GM19239 (cell line): ENCODE results near the gene AHI1.
"Not testable (repeated sequence)": the region's sequence is repeated elsewhere in the genome, so short reads cannot be mapped to it uniquely, and the experiment has no call there.

Source experiments
- DNase-seq: peaks from one replicate; pipeline ENCODE4 v3.0.0; 2011; ENCODE audit warnings: low spot score; ENCODE audit not compliant: insufficient read length
- FAIRE-seq: peaks from 2 replicates; lab custom pipeline; 2011; peaks lifted over from hg19 to GRCh38; lab: Jason Lieb, UNC

The AHI1 gene

DNA sequence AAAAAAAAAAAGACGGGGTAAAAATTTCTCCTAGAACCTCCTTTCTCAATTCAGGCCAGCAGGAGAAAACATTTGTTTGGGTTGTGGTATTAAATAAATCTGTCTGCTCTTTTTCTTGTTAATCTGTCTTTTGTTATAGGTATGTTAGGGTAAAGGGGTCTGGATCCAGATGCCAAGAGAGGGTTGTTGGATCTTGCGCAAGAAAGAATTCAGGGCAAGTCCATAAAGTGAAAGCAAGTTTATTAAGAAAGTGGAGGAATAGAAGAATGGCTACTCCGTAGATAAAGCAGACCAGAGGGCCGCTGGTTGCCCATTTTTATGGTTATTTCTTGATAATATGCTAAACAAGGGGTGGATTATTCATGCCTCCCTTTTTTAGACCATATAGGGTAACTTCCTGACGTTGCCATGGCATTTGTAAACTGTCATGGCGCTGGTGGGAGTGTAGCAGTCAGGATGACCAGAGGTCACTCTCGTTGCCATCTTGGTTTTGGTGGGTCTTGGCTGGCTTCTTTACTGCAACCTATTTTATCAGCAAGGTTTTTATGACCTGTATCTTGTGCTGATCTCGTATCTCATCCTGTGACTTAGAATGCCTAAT is 251.0 kb downstream of the AHI1 start:
- FAIRE-seq, DNase-seq: not testable (repeated sequence)

DNA sequence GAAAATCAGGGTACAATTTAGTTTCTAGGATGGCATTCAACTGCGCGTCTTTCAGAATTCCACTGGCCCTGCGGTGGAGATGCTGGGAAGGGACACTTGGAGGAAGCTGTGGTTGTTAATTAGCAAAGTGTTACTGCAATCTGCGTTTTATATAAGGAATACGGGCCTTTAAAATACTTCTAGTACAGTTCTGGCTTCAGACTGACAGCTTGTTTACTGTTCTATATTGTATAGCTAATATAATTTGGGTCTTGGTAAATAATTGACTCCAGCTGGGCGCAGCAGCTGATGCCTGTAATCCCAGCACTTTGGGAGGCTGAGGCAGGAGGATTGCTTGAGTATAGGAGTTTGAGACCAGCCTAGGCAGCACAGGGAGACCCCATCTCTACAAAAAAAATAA is 252.7 kb downstream of the AHI1 start:
- DNase-seq = no peak
- FAIRE-seq = no peak

DNA sequence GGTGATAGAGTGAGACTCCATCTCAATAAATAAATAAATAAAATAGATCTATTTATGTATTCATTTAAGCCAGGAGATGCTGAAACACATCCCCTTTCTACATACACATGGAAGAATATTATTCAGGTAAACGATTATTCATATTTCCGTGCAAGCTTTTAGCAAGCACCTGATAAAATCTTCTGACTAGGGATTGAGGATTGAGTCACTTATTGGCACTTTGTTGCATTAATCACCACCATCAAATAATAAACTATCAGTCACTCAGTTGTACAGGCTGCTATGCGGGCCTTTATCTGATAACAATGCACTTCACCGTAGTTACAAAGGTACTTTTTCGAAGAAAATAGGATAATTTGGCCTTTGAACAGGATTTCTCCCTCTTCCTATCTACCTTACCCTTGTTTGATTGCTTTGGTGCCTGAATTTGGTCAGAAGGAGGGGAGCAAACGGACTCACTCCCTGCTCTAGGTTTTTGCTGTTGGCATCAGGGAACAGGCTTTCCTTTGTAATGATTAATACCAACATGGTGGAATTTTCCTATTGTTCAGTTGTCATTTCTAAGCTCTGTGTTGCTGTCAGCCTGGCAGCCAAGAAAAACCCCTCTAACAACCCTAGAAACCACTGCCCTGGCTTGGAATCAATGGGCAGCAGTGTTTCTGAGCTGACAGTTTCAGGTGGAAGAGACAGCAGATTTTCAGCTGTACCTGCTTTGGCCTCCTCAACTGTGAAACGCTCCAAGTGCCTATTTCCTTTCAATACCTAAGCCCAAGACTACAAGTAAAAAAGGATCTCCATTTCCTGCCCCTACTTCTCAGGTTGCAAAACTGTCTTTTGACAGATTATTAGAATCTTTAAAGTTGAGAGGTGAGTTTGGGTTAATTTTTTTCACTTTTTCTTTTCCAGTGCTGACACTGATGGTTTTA is 253.4 kb downstream of the AHI1 start:
- DNase-seq (no peak), FAIRE-seq (no peak)

DNA sequence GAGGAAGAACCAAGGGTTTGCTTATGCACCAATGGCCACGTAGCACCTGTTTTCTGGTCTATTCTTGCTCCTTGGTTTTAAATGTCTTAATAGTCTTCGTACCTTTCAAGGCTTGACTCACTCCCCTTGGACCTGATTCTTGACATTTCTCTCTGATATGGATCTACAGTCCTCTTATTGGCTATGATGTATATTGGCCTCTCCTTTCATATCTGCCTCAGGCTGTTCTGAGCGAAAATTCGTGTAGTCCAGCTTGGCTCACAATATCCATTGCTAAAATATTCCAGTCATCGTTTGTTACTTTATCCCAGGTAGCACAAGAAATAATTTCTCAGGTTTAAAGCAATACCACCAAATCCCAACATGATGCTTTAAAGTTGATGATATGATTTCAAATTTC is 256.8 kb downstream of the AHI1 start:
- DNase-seq (no peak), FAIRE-seq (no peak)

DNA sequence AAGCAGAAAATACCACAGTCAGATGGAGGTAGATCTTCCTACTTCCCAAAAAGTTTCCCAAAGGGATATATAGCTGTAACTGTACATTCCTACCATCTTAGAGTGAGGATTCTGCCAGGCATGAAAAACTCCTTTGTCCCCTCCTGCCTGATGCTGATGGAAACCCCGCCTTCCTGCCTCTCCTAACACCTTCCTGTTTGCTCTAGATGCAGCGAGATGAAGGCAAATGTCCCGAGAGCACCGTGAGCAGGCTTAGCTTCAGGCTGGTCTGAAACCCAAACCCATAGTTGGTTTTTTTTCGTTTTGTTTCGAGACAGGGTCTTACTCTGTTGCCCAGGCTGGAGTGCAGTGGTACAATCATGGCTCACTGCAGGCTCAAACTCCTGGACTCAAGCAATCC is 260.8 kb downstream of the AHI1 start:
- peak; percentile 11 for FAIRE-seq
- no peak for DNase-seq

DNA sequence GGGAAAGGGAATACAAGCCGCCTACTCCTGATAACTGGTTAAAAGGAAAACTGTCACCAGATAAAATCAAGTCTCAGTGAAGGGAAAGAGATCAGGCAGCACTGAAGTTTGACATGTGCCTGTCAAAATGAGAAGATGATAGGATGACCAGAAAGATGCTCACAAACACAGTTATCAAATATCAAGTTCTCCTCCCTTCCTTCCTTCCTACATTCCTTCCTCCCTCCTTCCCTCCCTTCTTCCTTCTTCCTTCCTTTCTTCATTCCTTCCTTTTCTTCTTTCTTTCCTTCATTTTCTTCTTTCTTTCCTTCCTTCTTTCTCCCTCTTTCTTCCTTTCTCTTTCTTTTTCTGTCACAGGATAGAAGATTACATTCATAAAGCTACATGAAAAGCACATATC is 261.2 kb downstream of the AHI1 start:
- FAIRE-seq (no peak), DNase-seq (no peak)

DNA sequence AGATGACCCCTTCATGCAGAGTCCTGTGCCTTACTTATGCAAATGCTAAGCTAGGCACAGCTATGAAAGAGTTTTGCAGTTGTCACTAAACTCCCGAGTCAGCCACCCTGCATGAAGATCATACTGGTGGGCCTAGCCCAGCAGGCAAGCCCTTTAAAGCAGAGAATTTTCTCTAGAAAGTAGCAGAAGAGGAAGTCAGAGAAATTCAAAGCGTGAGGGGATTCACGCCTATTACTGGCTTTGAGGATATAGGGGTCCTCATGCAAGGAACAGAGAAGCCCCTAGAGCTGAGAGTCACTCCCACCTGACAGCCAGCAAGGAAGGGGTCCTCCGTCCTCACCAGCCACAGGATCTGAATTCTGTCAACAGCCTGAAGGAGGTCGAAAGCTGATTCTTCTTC is 261.8 kb downstream of the AHI1 start:
- FAIRE-seq = no peak
- DNase-seq = no peak

DNA sequence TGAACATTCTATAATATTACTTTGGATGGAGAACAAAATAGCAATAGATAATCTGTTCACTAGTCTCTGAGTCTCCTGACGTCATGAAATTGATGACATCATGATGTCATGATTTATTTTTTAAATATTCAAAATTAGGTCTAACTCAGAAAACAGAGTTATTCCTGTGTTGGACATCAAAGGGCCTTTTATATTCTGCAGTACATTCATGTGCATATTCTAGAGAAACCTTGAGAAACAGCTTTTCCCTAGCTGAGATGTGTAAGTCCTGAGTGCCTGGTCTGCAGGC is 263.1 kb downstream of the AHI1 start:
- FAIRE-seq = no peak
- no peak for DNase-seq

DNA sequence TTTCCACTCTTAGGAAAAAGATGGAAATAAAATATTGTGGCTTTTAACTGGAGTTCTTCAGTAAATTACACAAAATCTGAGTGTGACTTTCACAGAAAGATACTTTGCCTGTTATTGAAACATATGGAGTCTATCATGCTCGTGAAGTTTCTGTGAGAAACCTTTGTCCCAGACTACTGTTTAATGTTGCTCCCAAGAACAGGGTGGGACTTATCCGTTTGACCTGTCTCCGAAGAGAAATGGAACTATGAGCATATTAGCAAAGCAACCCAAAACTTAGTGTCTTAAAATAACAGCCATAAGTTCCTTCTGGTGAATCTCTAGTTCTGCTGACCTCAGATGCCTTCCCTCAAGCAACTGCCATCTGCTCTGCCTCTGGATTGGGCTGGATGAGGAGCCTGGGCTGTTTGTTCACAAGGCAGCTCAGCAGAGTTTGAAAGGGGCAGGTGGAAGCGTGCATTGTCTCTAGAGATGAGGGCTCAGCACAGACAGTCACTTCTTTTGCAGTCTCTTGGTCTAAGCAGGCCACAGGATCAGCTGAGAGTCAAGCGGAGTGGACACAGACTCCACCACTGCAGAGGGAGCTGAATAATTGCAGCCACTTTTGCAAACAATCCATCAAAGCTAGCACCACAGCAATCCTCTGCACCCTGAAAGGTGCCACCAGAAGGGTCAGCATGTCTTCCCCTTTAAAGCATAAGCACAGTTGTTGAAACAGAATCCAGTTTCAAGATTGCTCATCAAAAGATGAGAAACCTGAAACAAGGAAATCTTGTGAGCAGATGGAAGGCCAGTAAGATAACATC is 263.7 kb downstream of the AHI1 start:
- peak; percentile 91 for FAIRE-seq
- DNase-seq = no peak
